Mesothelial cell of epicardium (in vitro differentiated cells): ENCODE data around the gene ZNRF4. TPM values are rescaled to one million over a fixed set of nuclear protein-coding genes. Genes with fewer than 3 reads are reported as not detected.
"Not testable (repeated sequence)": the region's sequence is repeated elsewhere in the genome, so short reads cannot be mapped to it uniquely, and the experiment has no call there.

Experiments used
- DNase-seq, 2 experiments: peaks; one replicate each; pipeline ENCODE4 v3.0.0; 2021; ENCODE audit warnings: low spot score in 2 of 2; ENCODE audit not compliant: unreplicated experiment in 2 of 2
- H3K27ac Mint-ChIP-seq: 2 replicates; pipeline ENCODE4 v1.8.0; 2021; ENCODE audit warnings: mixed read lengths
- H3K27me3 Mint-ChIP-seq: 2 replicates; pipeline ENCODE4 v1.8.0; 2021; ENCODE audit warnings: low read depth, mixed read lengths
- H3K36me3 Mint-ChIP-seq: 2 replicates; pipeline ENCODE4 v1.8.0; 2021; ENCODE audit warnings: mixed read lengths
- H3K4me1 Mint-ChIP-seq: 2 replicates; pipeline ENCODE4 v1.8.0; 2021; ENCODE audit warnings: mixed read lengths
- H3K4me3 Mint-ChIP-seq: 2 replicates; pipeline ENCODE4 v1.8.0; 2021; ENCODE audit warnings: mild to moderate bottlenecking, moderate library complexity, mixed read lengths
- H3K9me3 Mint-ChIP-seq: 2 replicates; pipeline ENCODE4 v1.8.0; 2021; ENCODE audit warnings: mixed read lengths
- CTCF ChIP-seq: fragments of 200-600 bp; sonication (generic); IDR thresholded peaks from one replicate; pipeline ENCODE4 v1.5.0; 2021; ENCODE audit warnings: antibody characterized with exemption; ENCODE audit not compliant: unreplicated experiment
- total RNA-seq: library from RNA; stranded (reverse); gene quantifications from 3 replicates; pipeline ENCODE4 v1.2.1, GENCODE V29; 2021

ZNRF4 gene, protein sequence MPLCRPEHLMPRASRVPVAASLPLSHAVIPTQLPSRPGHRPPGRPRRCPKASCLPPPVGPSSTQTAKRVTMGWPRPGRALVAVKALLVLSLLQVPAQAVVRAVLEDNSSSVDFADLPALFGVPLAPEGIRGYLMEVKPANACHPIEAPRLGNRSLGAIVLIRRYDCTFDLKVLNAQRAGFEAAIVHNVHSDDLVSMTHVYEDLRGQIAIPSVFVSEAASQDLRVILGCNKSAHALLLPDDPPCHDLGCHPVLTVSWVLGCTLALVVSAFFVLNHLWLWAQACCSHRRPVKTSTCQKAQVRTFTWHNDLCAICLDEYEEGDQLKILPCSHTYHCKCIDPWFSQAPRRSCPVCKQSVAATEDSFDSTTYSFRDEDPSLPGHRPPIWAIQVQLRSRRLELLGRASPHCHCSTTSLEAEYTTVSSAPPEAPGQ
- not detected in 3 replicates for total RNA-seq

GRCh38 chr19:5455367-5456129 lies at the start of gene ZNRF4:
Gene ZNRF4, plus strand, starts transcription at chr19:5455417. Its CDS starts 75 bp downstream, at chr19:5455492.
- H3K27me3 Mint-ChIP-seq, result peaks cover 6% of the 10 kb centered on the region
- no peak within 1 kb of the TSS for H3K4me3 Mint-ChIP-seq
- H3K27ac Mint-ChIP-seq, result no peak within 1 kb of the TSS
- no peak for DNase-seq
- no peaks in the 10 kb centered on the region for H3K4me1 Mint-ChIP-seq
- H3K36me3 Mint-ChIP-seq, result no peaks in the 10 kb centered on the region
- no peak for TF ChIP-seq CTCF
- no peaks in the 10 kb centered on the region for H3K9me3 Mint-ChIP-seq

- H3K4me1 Mint-ChIP-seq, H3K27ac Mint-ChIP-seq, H3K36me3 Mint-ChIP-seq, DNase-seq, H3K4me3 Mint-ChIP-seq: not testable (repeated sequence)
- Mint-ChIP-seq H3K27me3 (peaks cover 15% of the 10 kb centered on the region), H3K9me3 (peaks cover 10% of the 10 kb centered on the region)
Observed at GRCh38 chr19:5406198-5406597, 49.0 kb upstream of the ZNRF4 start.

- no peak for DNase-seq
- H3K9me3 Mint-ChIP-seq, result peaks cover 10% of the 10 kb centered on the region
- peaks cover 13% of the 10 kb centered on the region for H3K27me3 Mint-ChIP-seq
- no peak overlapping the region for H3K27ac Mint-ChIP-seq
- no peak for TF ChIP-seq CTCF
- no peak overlapping the region for H3K4me3 Mint-ChIP-seq
- H3K36me3 Mint-ChIP-seq, result no peaks in the 10 kb centered on the region
- no peaks in the 10 kb centered on the region for H3K4me1 Mint-ChIP-seq
Observed at GRCh38 chr19:5406816-5407215, 48.4 kb upstream of the ZNRF4 start.

- DNase-seq, result no peak
- Mint-ChIP-seq H3K4me3 (no peak overlapping the region), H3K36me3 (no peaks in the 10 kb centered on the region), H3K27me3 (peaks cover 10% of the 10 kb centered on the region), H3K9me3 (peaks cover 10% of the 10 kb centered on the region), H3K4me1 (no peaks in the 10 kb centered on the region), H3K27ac (no peak overlapping the region)
- no peak for TF ChIP-seq CTCF
Observed at GRCh38 chr19:5407356-5407755, 47.9 kb upstream of the ZNRF4 start.

DNA sequence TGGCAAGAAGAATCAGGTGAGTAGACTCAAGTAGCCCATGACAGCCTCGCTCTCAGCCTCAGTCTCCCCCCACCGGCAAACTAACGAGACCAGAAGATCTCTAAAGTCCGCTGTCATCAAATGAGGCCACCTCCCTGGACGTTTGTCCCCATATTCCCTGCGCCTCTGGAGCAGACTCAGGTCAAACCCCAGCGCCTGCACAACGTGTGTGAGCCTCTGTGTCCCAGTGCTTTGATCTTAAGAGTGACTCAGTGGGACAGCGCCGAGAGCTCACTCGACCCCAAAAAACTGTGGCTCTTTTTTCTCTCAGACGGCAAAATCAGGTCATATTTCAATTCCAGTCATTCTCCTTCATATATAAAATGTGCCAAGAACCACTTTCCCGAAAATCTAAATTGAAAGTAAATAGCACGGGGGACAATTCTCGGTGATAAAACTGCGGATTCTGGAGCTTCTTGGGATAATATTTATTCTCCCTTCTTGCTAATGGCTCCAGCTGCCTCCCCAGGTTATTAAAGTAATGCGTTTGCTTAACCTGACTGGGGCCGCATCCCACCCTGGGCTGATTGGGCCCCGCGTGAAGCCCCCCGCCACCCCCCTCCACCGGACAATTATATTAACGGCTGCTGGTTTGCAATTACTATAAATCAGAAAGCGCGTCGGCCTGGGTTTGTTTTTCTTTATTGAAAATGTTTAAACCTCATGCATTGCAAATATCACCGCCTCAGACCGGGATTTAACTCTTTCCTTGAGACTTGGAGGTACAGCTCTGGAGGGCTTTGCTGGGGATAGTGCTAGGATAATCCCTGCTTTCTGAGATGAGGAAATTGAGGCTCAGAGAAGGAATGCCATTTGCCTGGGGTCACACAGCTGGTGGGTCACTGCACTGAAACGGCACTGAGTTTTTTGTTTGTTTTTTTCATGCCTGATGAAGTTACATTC lies 37.5 kb upstream of the ZNRF4 start:
- Mint-ChIP-seq H3K27ac (no peak overlapping the region), H3K4me3 (no peak overlapping the region), H3K27me3 (peaks cover 62% of the 10 kb centered on the region), H3K9me3 (no peaks in the 10 kb centered on the region), H3K36me3 (no peaks in the 10 kb centered on the region), H3K4me1 (no peaks in the 10 kb centered on the region)
- TF ChIP-seq CTCF, result no peak
- no peak for DNase-seq
